ENCODE data around the gene ATP1A3. TPM values are rescaled to one million over a fixed set of nuclear protein-coding genes. Genes with fewer than 3 reads are reported as not detected.

ATP1A3 gene
- polyA plus RNA-seq, 1 of the 3 experiments (the other 2 are of a cell fraction), result 0.77 TPM

DNA sequence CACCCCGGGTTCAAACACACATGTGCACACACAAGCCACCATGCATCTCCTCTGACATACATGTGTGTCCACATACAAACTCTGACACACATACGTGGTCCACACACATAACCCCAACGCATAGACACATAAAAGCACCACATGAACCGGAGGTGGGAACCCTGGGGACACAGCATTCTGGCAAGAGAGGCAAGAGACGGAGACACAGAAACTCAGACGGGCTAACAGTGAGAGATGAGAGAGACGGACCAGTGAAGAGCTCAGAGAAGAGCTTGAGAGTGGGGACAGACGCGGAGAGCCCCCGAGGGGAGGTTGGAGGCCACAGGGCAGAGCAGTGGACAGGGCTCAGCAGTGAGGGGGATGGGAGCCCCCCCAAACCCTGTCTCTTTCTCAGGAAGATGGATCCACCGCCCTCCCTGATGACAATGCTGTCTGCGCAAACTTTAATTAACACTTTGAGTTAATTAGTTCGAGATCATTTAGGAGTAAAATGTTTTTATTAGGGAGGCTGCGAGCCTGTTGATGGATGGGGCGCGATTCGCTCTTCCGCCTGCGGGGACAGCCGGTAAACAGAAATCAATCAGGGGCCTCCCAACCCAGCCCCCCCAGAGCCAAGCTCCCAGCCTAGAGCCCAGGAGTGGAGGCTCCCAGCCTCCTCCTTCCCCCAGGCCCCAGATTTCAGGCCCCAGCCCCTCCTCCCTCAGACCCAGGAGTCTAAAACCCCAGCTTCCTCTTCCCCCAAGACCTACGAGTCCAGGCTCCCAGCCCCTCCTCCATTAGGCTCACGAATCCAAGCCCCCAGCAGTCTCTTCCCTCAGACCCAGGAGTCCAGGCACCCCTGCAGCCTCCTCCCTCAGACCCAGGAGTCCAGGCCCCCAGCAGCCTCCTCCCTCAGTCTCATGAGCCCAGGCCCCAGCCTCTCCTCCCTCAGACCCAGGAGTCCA lies 56.2 kb downstream of the ATP1A3 start:
- Histone ChIP-seq H3K27ac (ENCODE audit: low read depth in 2 of 2, low read length in 1 of 2) (no peak overlapping the region), H3K9me2 (no peaks in the 10 kb centered on the region), H3K4me3 (ENCODE audit: low read depth in 2 of 2, low read length in 1 of 2) (no peak overlapping the region), H3K27me3 (ENCODE audit: insufficient read depth) (peaks cover 3% of the 10 kb centered on the region), H2AFZ (ENCODE audit: low read depth) (no peak overlapping the region), H3K36me3 (replicated peaks in 1 of 2; ENCODE audit: control insufficient read depth in 1 of 2, insufficient read depth in 2 of 2, low read length in 1 of 2) (no peaks in the 10 kb centered on the region), H3K9me3 (no peaks in the 10 kb centered on the region), H3K4me2 (no peak overlapping the region), H3K4me1 (ENCODE audit: control insufficient read depth in 1 of 2, insufficient read depth in 2 of 2, low read depth in 1 of 2, low read length in 1 of 2) (peaks cover 0 to 3% of the 10 kb centered on the region in 2 experiments; a peak in 1 of 4 replicates), H3K9ac (no peak overlapping the region), H3K79me2 (ENCODE audit: insufficient read depth) (no peaks in the 10 kb centered on the region), H3F3A (replicated peaks; ENCODE audit: insufficient read depth) (no peaks in the 10 kb centered on the region), H4K20me1 (ENCODE audit: insufficient read depth) (0 out of 2 replicates have a peak, but pooled peaks cover 3% of the 10 kb centered on the region)
- TF ChIP-seq USF2 (IDR thresholded peaks at IDR 0.05; ENCODE audit: borderline replicate concordance, low read depth, low read length) (no peak), POLR2AphosphoS5 (IDR thresholded peaks at IDR 0.05; ENCODE audit: low read depth, low read length) (no peak), RCOR1 (IDR thresholded peaks at IDR 0.05; ENCODE audit: low read length) (no peak), PBX3 (IDR thresholded peaks at IDR 0.05) (no peak)
- TF ChIP-seq, protein P1, sequence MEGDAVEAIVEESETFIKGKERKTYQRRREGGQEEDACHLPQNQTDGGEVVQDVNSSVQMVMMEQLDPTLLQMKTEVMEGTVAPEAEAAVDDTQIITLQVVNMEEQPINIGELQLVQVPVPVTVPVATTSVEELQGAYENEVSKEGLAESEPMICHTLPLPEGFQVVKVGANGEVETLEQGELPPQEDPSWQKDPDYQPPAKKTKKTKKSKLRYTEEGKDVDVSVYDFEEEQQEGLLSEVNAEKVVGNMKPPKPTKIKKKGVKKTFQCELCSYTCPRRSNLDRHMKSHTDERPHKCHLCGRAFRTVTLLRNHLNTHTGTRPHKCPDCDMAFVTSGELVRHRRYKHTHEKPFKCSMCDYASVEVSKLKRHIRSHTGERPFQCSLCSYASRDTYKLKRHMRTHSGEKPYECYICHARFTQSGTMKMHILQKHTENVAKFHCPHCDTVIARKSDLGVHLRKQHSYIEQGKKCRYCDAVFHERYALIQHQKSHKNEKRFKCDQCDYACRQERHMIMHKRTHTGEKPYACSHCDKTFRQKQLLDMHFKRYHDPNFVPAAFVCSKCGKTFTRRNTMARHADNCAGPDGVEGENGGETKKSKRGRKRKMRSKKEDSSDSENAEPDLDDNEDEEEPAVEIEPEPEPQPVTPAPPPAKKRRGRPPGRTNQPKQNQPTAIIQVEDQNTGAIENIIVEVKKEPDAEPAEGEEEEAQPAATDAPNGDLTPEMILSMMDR (IDR thresholded peaks at IDR 0.05), result peak; percentile 19; the same call in 1 of the 2 replicates
- POLR2A ChIA-PET, result no interaction called here
- CTCF ChIA-PET, result interaction anchor here (0.6 to 1.9 kb wide), 7 partner anchors 11 to 113 kb away, joined by 3 to 15 read pairs (median 4); no protein-coding TSS in a partner anchor
- DNase-seq, result peak; percentile 71
- 64% methylated on average over 22 of the region's 22 CpGs for WGBS (ENCODE audit: low lambda C conversion rate)

DNA sequence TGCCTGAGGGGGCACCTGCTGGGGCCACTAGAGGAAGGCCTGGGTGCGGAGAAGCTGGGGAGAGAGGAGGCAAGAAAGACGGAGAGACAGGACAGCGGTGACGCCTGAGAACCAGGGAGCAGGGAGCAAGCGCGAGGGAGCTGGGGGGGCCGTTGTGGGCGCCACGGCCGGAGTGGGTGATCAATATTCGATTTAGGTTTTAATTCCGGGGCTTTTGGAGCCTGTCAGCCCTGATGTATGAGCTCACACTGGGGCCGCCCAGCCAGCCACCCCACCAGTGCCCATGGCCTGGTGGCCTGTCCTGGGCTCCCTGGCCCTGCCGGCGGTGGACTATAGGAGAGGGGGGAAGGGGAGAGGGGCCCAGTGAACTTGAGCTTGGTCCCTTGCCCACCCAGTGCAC lies 57.1 kb downstream of the ATP1A3 start:
- ChIA-PET CTCF (interaction anchor here (0.6 to 1.9 kb wide), 9 partner anchors 12 to 112 kb away, joined by 3 to 15 read pairs (median 4); no protein-coding TSS in a partner anchor), POLR2A (no interaction called here)
- H3F3A ChIP-seq (replicated peaks; ENCODE audit: insufficient read depth), result no peaks in the 10 kb centered on the region
- H4K20me1 ChIP-seq (ENCODE audit: insufficient read depth), result 0 out of 2 replicates have a peak, but pooled peaks cover 3% of the 10 kb centered on the region
- H3K27me3 ChIP-seq (ENCODE audit: insufficient read depth), result peaks cover 7% of the 10 kb centered on the region
- peaks cover 0 to 11% of the 10 kb centered on the region in 2 experiments; a peak in 2 of 4 replicates for H3K4me1 ChIP-seq (ENCODE audit: control insufficient read depth in 1 of 2, insufficient read depth in 2 of 2, low read depth in 1 of 2, low read length in 1 of 2)
- no peak overlapping the region for H3K4me3 ChIP-seq (ENCODE audit: low read depth in 2 of 2, low read length in 1 of 2)
- H3K79me2 ChIP-seq (ENCODE audit: insufficient read depth), result no peaks in the 10 kb centered on the region
- no peak overlapping the region for H3K27ac ChIP-seq (ENCODE audit: low read depth in 2 of 2, low read length in 1 of 2)
- no peaks in the 10 kb centered on the region for H3K9me2 ChIP-seq
- 85% methylated on average over 12 of the region's 15 CpGs for WGBS (ENCODE audit: low lambda C conversion rate)
- DNase-seq, result no peak
- H3K36me3 ChIP-seq (replicated peaks in 1 of 2; ENCODE audit: control insufficient read depth in 1 of 2, insufficient read depth in 2 of 2, low read length in 1 of 2), result no peaks in the 10 kb centered on the region
- no peak overlapping the region for H3K9ac ChIP-seq
- no peak overlapping the region for H2AFZ ChIP-seq (ENCODE audit: low read depth)
- no peak overlapping the region for H3K4me2 ChIP-seq
- TF ChIP-seq SIN3A (IDR thresholded peaks at IDR 0.05; ENCODE audit: borderline replicate concordance, low read depth, low read length) (no peak), RXRA (IDR thresholded peaks at IDR 0.05; ENCODE audit: borderline replicate concordance, low read depth) (no peak), ELF1 (IDR thresholded peaks at IDR 0.05) (no peak), RCOR1 (IDR thresholded peaks at IDR 0.05; ENCODE audit: low read length) (no peak), FOSL2 (IDR thresholded peaks at IDR 0.05; ENCODE audit: borderline replicate concordance, low read depth) (no peak), RAD21 (IDR thresholded peaks at IDR 0.05; ENCODE audit: low read length) (no peak), GATA2 (CRISPR knock-in tag; IDR thresholded peaks at IDR 0.05) (no peak), EZH2phosphoT487 (IDR thresholded peaks at IDR 0.05; ENCODE audit: borderline replicate concordance, low read depth) (no peak), MEF2A (IDR thresholded peaks at IDR 0.05; ENCODE audit: borderline replicate concordance, low read depth) (no peak), USF2 (IDR thresholded peaks at IDR 0.05; ENCODE audit: borderline replicate concordance, low read depth, low read length) (no peak), TCF12 (IDR thresholded peaks at IDR 0.05) (no peak)
- TF ChIP-seq, protein P1 (IDR thresholded peaks at IDR 0.05), result no peak
- no peaks in the 10 kb centered on the region for H3K9me3 ChIP-seq

Data from SK-N-SH (cell line).